GM23338 (cell line): ENCODE measurements around the gene CELA2A. TPM values are rescaled to one million over a fixed set of nuclear protein-coding genes. Genes with fewer than 3 reads are reported as not detected.
A peak's percentile ranks its signal among the peaks of the same experiment; 100 is the strongest.

ENCODE experiments used
- ATAC-seq: fragments of 200-7000 bp; cut with Tn5 transposase; 3 replicates; pipeline ENCODE4 v1.9.1; 2020
- DNase-seq: peaks from one replicate; pipeline ENCODE4 v3.0.0-alpha.2; 2015; ENCODE audit warnings: low spot score
- H2AFZ ChIP-seq: fragments of 200-600 bp; sonication (generic); 2 replicates; pipeline ENCODE4 v1.8.0; 2016; ENCODE audit warnings: antibody characterized with exemption, mild to moderate bottlenecking, moderate library complexity
- H3F3A ChIP-seq: fragments of 200-600 bp; sonication (generic); replicated peaks from 2 replicates; pipeline ENCODE4 v1.8.0; 2017; ENCODE audit warnings: antibody characterized with exemption, mixed run types, low read depth
- H3K27ac ChIP-seq: fragments of 200-600 bp; sonication (generic); 2 replicates; pipeline ENCODE4 v1.6.1; 2016; ENCODE audit warnings: low read depth
- H3K27me3 ChIP-seq: fragments of 200-600 bp; sonication (generic); 2 replicates; pipeline ENCODE4 v1.8.0; 2016; ENCODE audit warnings: mild to moderate bottlenecking, mixed run types, moderate library complexity; ENCODE audit not compliant: insufficient read depth
- H3K36me3 ChIP-seq: fragments of 200-600 bp; sonication (generic); 2 replicates; pipeline ENCODE4 v1.8.0; 2016; ENCODE audit warnings: mild to moderate bottlenecking; ENCODE audit not compliant: insufficient read depth
- H3K4me1 ChIP-seq: fragments of 200-600 bp; sonication (generic); 2 replicates; pipeline ENCODE4 v1.8.0; 2016; ENCODE audit warnings: mild to moderate bottlenecking, moderate library complexity; ENCODE audit not compliant: insufficient read depth
- H3K4me2 ChIP-seq: fragments of 200-600 bp; sonication (generic); 2 replicates; pipeline ENCODE4 v1.7.1; 2017; ENCODE audit warnings: mixed run types
- H3K4me3 ChIP-seq: fragments of 200-600 bp; sonication (generic); 2 replicates; pipeline ENCODE4 v1.6.1; 2016; ENCODE audit warnings: mixed run types
- H3K79me2 ChIP-seq: fragments of 200-600 bp; sonication (generic); replicated peaks from 2 replicates; pipeline ENCODE4 v1.8.0; 2017; ENCODE audit warnings: mild to moderate bottlenecking; ENCODE audit not compliant: insufficient read depth
- H3K9me2 ChIP-seq: fragments of 200-600 bp; sonication (generic); 2 replicates; pipeline ENCODE4 v1.8.0; 2017; ENCODE audit not compliant: insufficient read depth
- H4K20me1 ChIP-seq: fragments of 200-600 bp; sonication (generic); replicated peaks from 2 replicates; pipeline ENCODE4 v1.8.0; 2017; ENCODE audit warnings: mild to moderate bottlenecking; ENCODE audit not compliant: insufficient read depth
- H3K27ac Mint-ChIP-seq: 2 replicates; pipeline ENCODE4 v1.8.0; 2020; ENCODE audit warnings: inconsistent platforms, mild to moderate bottlenecking, moderate library complexity, mixed read lengths
- H3K27me3 Mint-ChIP-seq: 3 replicates; pipeline ENCODE4 v1.8.0; 2022; ENCODE audit warnings: low read depth, mild to moderate bottlenecking, moderate library complexity, mixed read lengths, inconsistent platforms; ENCODE audit not compliant: insufficient read depth, poor library complexity
- H3K36me3 Mint-ChIP-seq: 3 replicates; pipeline ENCODE4 v1.8.0; 2021; ENCODE audit warnings: low read depth, mild to moderate bottlenecking, inconsistent platforms, moderate library complexity, mixed read lengths
- H3K4me1 Mint-ChIP-seq: 3 replicates; pipeline ENCODE4 v1.8.0; 2020; ENCODE audit warnings: mild to moderate bottlenecking, inconsistent platforms, mixed read lengths
- H3K4me3 Mint-ChIP-seq: 3 replicates; pipeline ENCODE4 v1.8.0; 2021; ENCODE audit warnings: moderate library complexity, mild to moderate bottlenecking, inconsistent platforms, mixed read lengths
- H3K9me3 Mint-ChIP-seq: 3 replicates; pipeline ENCODE4 v1.8.0; 2020; ENCODE audit warnings: moderate library complexity, mild to moderate bottlenecking, inconsistent platforms, mixed read lengths
- EZH2 ChIP-seq: fragments of 200-600 bp; sonication (generic); IDR thresholded peaks from one replicate; pipeline ENCODE4 v1.8.0; 2017; ENCODE audit warnings: antibody characterized with exemption, mild to moderate bottlenecking, low read depth; ENCODE audit not compliant: unreplicated experiment
- EZH2phosphoT487 ChIP-seq: fragments of 200-600 bp; sonication (generic); IDR thresholded peaks from one replicate; pipeline ENCODE4 v1.8.1; 2018; ENCODE audit warnings: antibody characterized with exemption; ENCODE audit not compliant: unreplicated experiment
- NANOG ChIP-seq: IDR thresholded peaks from 2 replicates; pipeline ENCODE4 v1.6.1; 2016; ENCODE audit warnings: antibody characterized with exemption, borderline replicate concordance
- STAT1 ChIP-seq: IDR thresholded peaks from one replicate; pipeline ENCODE4 v1.6.1; 2016; ENCODE audit warnings: antibody characterized with exemption; ENCODE audit not compliant: unreplicated experiment
- ZNF114 ChIP-seq: fragments of 250-450 bp; sonication (Bioruptor Pico); IDR thresholded peaks from 2 replicates; pipeline ENCODE4 v1.5.0; 2020; ENCODE audit warnings: mild to moderate bottlenecking, moderate library complexity
- ZNF331 ChIP-seq: fragments of 250-450 bp; sonication (Bioruptor Pico); IDR thresholded peaks from 2 replicates; pipeline ENCODE4 v1.5.0; 2020; ENCODE audit warnings: low read depth, mild to moderate bottlenecking, moderate library complexity
- polyA plus RNA-seq: library from polyadenylated mRNA; unstranded; fragments of >200 nt; fragmentation: Nextera tagmentation; extraction: Ambion mirVana; gene quantifications from 2 replicates; pipeline ENCODE4 v1.2.1, GENCODE V29; 2016
- total RNA-seq: library from RNA; depleted of rRNA; stranded (reverse); fragments of >200 nt; shearing (Covaris generic); gene quantifications from 2 replicates; pipeline ENCODE4 v1.2.3, GENCODE V29; 2014
- TF ChIP-seq, protein P1 (sequence below): IDR thresholded peaks from 2 replicates; pipeline ENCODE4 v1.6.1; 2016; ENCODE audit warnings: antibody characterized with exemption
- TF ChIP-seq, protein P2 (sequence below): fragments of 250-450 bp; sonication (Bioruptor Pico); IDR thresholded peaks from 2 replicates; pipeline ENCODE4 v1.5.0; 2020; ENCODE audit warnings: mild to moderate bottlenecking, moderate library complexity
- TF ChIP-seq, protein P3 (sequence below), 2 experiments: fragments of 200-600 bp in 1 of 2; sonication (generic) in 1 of 2; conservative IDR thresholded peaks; 2 replicates each; pipeline versions ENCODE4 v1.5.1 to v1.6.1; 2016 to 2017; ENCODE audit warnings: antibody characterized with exemption in 2 of 2, low read depth in 2 of 2, mild to moderate bottlenecking in 2 of 2, moderate library complexity in 1 of 2

The CELA2A gene
- total and polyA plus RNA-seq, 2 experiments from 2014 or later, result not detected

GRCh38 chr1:15504436-15504835 is 47.9 kb downstream of the CELA2A start:
- TF ChIP-seq EZH2phosphoT487, result no peak
- no peak for TF ChIP-seq ZNF331
- no peak for TF ChIP-seq STAT1
- no peak for TF ChIP-seq NANOG
- TF ChIP-seq ZNF114, result no peak
- TF ChIP-seq, protein P1, sequence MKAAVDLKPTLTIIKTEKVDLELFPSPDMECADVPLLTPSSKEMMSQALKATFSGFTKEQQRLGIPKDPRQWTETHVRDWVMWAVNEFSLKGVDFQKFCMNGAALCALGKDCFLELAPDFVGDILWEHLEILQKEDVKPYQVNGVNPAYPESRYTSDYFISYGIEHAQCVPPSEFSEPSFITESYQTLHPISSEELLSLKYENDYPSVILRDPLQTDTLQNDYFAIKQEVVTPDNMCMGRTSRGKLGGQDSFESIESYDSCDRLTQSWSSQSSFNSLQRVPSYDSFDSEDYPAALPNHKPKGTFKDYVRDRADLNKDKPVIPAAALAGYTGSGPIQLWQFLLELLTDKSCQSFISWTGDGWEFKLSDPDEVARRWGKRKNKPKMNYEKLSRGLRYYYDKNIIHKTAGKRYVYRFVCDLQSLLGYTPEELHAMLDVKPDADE, result no peak
- no peak for TF ChIP-seq EZH2
- H3K27ac Mint-ChIP-seq, result no peak overlapping the region
- H3K36me3 Mint-ChIP-seq, result peaks cover 11% of the 10 kb centered on the region; the same call in 2 of the 3 replicates
- Histone ChIP-seq H3K4me3 (no peak overlapping the region), H3K27me3 (no peaks in the 10 kb centered on the region), H3K79me2 (no peaks in the 10 kb centered on the region), H4K20me1 (no peaks in the 10 kb centered on the region), H2AFZ (no peak overlapping the region), H3K27ac (no peak overlapping the region), H3K4me2 (no peak overlapping the region), H3K9me2 (no peaks in the 10 kb centered on the region), H3K4me1 (peaks cover 20% of the 10 kb centered on the region), H3K36me3 (no peaks in the 10 kb centered on the region; the same call in 1 of the 2 replicates), H3F3A (peaks cover 11% of the 10 kb centered on the region; the same call in 1 of the 2 replicates)
- H3K4me3 Mint-ChIP-seq, result no peak overlapping the region
- peaks cover 32% of the 10 kb centered on the region for H3K4me1 Mint-ChIP-seq
- no peaks in the 10 kb centered on the region for H3K9me3 Mint-ChIP-seq
- peaks cover 5% of the 10 kb centered on the region for H3K27me3 Mint-ChIP-seq
- no peak for DNase-seq
- no peak for ATAC-seq

DNA sequence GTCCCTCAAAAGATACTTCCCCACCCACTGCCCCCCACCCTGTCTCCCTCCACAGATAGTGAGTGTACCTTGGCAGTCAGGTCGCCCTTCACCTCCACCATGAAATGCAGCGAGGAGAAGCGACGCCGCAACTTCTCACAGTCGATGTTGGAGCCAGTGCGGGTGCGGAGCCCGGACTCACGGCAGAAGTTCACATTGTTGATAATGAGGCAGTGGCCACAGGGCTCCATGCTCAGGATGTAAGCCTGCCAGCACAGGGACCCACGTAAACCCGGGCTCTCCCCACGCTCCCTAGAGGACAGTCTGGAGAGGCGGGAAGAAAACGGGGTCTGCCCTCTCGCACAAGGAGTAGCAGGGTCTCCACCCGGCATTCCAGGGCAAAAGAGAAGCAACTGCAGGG is 50.3 kb downstream of the CELA2A start:
- Mint-ChIP-seq H3K27me3 (peaks cover 8% of the 10 kb centered on the region), H3K4me3 (no peak overlapping the region; the same call in 2 of the 3 replicates), H3K27ac (peak overlapping the region; percentile 36; the same call in 1 of the 2 replicates), H3K4me1 (peaks cover 38% of the 10 kb centered on the region), H3K36me3 (peaks cover 16% of the 10 kb centered on the region; the same call in 2 of the 3 replicates), H3K9me3 (no peaks in the 10 kb centered on the region)
- no peaks in the 10 kb centered on the region; the same call in 1 of the 2 replicates for H3K79me2 ChIP-seq
- no peak overlapping the region for H3K4me3 ChIP-seq
- no peaks in the 10 kb centered on the region for H3K9me2 ChIP-seq
- peaks cover 34% of the 10 kb centered on the region for H3K4me1 ChIP-seq
- peaks cover 20% of the 10 kb centered on the region; the same call in 1 of the 2 replicates for H3F3A ChIP-seq
- no peak overlapping the region for H2AFZ ChIP-seq
- H3K4me2 ChIP-seq, result no peak overlapping the region
- H3K36me3 ChIP-seq, result no peaks in the 10 kb centered on the region; the same call in 1 of the 2 replicates
- no peak for DNase-seq
- H3K27ac ChIP-seq, result no peak overlapping the region
- H3K27me3 ChIP-seq, result no peaks in the 10 kb centered on the region
- ATAC-seq, result no peak
- no peak for TF ChIP-seq EZH2phosphoT487
- TF ChIP-seq, protein P2, sequence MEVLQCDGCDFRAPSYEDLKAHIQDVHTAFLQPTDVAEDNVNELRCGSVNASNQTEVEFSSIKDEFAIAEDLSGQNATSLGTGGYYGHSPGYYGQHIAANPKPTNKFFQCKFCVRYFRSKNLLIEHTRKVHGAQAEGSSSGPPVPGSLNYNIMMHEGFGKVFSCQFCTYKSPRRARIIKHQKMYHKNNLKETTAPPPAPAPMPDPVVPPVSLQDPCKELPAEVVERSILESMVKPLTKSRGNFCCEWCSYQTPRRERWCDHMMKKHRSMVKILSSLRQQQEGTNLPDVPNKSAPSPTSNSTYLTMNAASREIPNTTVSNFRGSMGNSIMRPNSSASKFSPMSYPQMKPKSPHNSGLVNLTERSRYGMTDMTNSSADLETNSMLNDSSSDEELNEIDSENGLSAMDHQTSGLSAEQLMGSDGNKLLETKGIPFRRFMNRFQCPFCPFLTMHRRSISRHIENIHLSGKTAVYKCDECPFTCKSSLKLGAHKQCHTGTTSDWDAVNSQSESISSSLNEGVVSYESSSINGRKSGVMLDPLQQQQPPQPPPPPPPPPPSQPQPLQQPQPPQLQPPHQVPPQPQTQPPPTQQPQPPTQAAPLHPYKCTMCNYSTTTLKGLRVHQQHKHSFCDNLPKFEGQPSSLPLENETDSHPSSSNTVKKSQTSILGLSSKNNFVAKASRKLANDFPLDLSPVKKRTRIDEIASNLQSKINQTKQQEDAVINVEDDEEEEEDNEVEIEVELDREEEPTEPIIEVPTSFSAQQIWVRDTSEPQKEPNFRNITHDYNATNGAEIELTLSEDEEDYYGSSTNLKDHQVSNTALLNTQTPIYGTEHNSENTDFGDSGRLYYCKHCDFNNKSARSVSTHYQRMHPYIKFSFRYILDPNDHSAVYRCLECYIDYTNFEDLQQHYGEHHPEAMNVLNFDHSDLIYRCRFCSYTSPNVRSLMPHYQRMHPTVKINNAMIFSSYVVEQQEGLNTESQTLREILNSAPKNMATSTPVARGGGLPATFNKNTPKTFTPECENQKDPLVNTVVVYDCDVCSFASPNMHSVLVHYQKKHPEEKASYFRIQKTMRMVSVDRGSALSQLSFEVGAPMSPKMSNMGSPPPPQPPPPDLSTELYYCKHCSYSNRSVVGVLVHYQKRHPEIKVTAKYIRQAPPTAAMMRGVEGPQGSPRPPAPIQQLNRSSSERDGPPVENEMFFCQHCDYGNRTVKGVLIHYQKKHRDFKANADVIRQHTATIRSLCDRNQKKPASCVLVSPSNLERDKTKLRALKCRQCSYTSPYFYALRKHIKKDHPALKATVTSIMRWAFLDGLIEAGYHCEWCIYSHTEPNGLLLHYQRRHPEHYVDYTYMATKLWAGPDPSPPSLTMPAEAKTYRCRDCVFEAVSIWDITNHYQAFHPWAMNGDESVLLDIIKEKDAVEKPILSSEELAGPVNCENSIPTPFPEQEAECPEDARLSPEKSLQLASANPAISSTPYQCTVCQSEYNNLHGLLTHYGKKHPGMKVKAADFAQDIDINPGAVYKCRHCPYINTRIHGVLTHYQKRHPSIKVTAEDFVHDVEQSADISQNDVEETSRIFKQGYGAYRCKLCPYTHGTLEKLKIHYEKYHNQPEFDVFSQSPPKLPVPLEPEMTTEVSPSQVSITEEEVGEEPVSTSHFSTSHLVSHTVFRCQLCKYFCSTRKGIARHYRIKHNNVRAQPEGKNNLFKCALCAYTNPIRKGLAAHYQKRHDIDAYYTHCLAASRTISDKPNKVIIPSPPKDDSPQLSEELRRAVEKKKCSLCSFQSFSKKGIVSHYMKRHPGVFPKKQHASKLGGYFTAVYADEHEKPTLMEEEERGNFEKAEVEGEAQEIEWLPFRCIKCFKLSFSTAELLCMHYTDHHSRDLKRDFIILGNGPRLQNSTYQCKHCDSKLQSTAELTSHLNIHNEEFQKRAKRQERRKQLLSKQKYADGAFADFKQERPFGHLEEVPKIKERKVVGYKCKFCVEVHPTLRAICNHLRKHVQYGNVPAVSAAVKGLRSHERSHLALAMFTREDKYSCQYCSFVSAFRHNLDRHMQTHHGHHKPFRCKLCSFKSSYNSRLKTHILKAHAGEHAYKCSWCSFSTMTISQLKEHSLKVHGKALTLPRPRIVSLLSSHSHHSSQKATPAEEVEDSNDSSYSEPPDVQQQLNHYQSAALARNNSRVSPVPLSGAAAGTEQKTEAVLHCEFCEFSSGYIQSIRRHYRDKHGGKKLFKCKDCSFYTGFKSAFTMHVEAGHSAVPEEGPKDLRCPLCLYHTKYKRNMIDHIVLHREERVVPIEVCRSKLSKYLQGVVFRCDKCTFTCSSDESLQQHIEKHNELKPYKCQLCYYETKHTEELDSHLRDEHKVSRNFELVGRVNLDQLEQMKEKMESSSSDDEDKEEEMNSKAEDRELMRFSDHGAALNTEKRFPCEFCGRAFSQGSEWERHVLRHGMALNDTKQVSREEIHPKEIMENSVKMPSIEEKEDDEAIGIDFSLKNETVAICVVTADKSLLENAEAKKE, result no peak
- TF ChIP-seq, protein P3, sequence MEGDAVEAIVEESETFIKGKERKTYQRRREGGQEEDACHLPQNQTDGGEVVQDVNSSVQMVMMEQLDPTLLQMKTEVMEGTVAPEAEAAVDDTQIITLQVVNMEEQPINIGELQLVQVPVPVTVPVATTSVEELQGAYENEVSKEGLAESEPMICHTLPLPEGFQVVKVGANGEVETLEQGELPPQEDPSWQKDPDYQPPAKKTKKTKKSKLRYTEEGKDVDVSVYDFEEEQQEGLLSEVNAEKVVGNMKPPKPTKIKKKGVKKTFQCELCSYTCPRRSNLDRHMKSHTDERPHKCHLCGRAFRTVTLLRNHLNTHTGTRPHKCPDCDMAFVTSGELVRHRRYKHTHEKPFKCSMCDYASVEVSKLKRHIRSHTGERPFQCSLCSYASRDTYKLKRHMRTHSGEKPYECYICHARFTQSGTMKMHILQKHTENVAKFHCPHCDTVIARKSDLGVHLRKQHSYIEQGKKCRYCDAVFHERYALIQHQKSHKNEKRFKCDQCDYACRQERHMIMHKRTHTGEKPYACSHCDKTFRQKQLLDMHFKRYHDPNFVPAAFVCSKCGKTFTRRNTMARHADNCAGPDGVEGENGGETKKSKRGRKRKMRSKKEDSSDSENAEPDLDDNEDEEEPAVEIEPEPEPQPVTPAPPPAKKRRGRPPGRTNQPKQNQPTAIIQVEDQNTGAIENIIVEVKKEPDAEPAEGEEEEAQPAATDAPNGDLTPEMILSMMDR (conservative IDR thresholded peaks at IDR 0.05; ENCODE audit: low read depth in 2 of 2), result no peak
- no peak for TF ChIP-seq NANOG
- no peaks in the 10 kb centered on the region for H4K20me1 ChIP-seq
